Endothelial cell of umbilical vein (primary cell): ENCODE measurements around the gene VMP1.

Experiments
- EZH2 ChIP-seq: IDR thresholded peaks from 2 replicates; pipeline ENCODE4 v1.6.1; 2012; ENCODE audit warnings: borderline replicate concordance, low read depth, mild to moderate bottlenecking, moderate library complexity, low read length, inconsistent platforms; ENCODE audit not compliant: severe bottlenecking
- FOS ChIP-seq: IDR thresholded peaks from 2 replicates; pipeline ENCODE4 v1.6.1; 2011; ENCODE audit warnings: mild to moderate bottlenecking, low read length, moderate library complexity, borderline replicate concordance; ENCODE audit not compliant: insufficient read depth
- GATA2 ChIP-seq: IDR thresholded peaks from 2 replicates; pipeline ENCODE4 v1.7.0; 2011; ENCODE audit warnings: low read depth, mild to moderate bottlenecking, moderate library complexity, mixed read lengths, low read length; ENCODE audit not compliant: insufficient read length, insufficient read depth
- POLR2A ChIP-seq: IDR thresholded peaks from 2 replicates; pipeline ENCODE4 v1.6.1; 2012; ENCODE audit warnings: low read depth, mild to moderate bottlenecking, control low read depth, low read length
- TF ChIP-seq, protein P1 (sequence below), 2 donors: IDR thresholded peaks; 1 replicate in 1 of 2; 2 replicates in 1 of 2; pipeline ENCODE4 v1.5.1; 2011; ENCODE audit warnings: low read length in 2 of 2, mild to moderate bottlenecking in 2 of 2, moderate library complexity in 2 of 2, control low read depth in 1 of 2, inconsistent platforms in 1 of 2, low read depth in 1 of 2; ENCODE audit not compliant: insufficient read depth in 1 of 2; ENCODE audit errors: extremely low read depth in 1 of 2

DNA sequence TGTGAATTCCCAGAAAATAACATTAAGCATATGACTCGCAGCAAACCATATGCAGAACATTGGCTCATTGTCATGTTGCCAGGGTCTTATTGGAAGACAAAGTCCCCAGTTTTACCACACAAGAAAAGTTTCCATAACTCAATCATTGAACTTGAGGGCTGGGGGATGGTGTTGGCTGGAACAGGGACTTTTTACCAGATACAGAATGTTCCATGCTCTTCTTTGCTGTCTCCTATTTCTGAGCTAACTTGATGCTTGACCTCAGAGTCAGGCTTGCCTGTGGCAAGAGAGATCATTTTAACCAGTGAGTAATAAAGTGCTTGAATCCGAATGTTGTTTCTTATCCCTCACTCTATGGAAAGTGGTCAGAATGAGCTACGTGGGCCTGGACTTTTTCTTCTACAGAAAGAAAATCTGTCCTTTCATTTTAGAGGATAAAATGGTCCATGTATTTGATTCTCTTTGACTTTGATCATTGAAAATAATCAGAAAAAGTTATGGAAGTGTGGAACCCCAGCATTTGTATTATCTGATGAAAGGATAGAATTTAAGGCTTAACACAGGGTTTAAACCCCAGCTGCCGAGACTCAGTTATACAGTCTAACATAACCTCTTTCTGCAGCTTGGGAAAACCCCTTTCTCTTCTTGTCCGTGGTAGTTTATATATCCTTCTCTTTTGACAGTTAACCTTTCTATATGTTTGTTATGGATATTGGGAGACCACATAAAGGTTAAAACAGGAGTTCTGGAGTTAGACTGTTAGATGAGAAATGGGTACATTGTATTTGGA is 118.3 kb downstream of the VMP1 start:
- TF ChIP-seq POLR2A (no peak), FOS (no peak), GATA2 (no peak), EZH2 (no peak)
- TF ChIP-seq, protein P1, sequence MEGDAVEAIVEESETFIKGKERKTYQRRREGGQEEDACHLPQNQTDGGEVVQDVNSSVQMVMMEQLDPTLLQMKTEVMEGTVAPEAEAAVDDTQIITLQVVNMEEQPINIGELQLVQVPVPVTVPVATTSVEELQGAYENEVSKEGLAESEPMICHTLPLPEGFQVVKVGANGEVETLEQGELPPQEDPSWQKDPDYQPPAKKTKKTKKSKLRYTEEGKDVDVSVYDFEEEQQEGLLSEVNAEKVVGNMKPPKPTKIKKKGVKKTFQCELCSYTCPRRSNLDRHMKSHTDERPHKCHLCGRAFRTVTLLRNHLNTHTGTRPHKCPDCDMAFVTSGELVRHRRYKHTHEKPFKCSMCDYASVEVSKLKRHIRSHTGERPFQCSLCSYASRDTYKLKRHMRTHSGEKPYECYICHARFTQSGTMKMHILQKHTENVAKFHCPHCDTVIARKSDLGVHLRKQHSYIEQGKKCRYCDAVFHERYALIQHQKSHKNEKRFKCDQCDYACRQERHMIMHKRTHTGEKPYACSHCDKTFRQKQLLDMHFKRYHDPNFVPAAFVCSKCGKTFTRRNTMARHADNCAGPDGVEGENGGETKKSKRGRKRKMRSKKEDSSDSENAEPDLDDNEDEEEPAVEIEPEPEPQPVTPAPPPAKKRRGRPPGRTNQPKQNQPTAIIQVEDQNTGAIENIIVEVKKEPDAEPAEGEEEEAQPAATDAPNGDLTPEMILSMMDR (IDR thresholded peaks at IDR 0.05; ENCODE audit: extremely low read depth in 1 of 2, insufficient read depth in 1 of 2, low read depth in 1 of 2, low read length in 2 of 2): no peak
